GM23248 (cell line): ENCODE results near the gene JMJD4. TPM values are rescaled to one million over a fixed set of nuclear protein-coding genes. Genes with fewer than 3 reads are reported as not detected.
A peak's percentile ranks its signal among the peaks of the same experiment; 100 is the strongest.
"Not testable (repeated sequence)": the region's sequence is repeated elsewhere in the genome, so short reads cannot be mapped to it uniquely, and the experiment has no call there.

Source experiments
- DNase-seq: peaks from one replicate; pipeline ENCODE4 v3.0.0-alpha.2; 2015
- H2AFZ ChIP-seq: fragments of 200-600 bp; sonication (generic); 2 replicates; pipeline ENCODE4 v1.6.1; 2016; ENCODE audit warnings: antibody characterized with exemption
- H3F3A ChIP-seq: fragments of 200-600 bp; sonication (generic); 2 replicates; pipeline ENCODE4 v1.6.1; 2016; ENCODE audit warnings: mild to moderate bottlenecking, antibody characterized with exemption, mixed run types; ENCODE audit not compliant: insufficient read depth
- H3K27ac ChIP-seq: fragments of 200-600 bp; sonication (generic); 2 replicates; pipeline ENCODE4 v1.5.1; 2016; ENCODE audit warnings: mild to moderate bottlenecking
- H3K27me3 ChIP-seq: fragments of 200-600 bp; sonication (generic); replicated peaks from 2 replicates; pipeline ENCODE4 v1.6.1; 2016; ENCODE audit warnings: mild to moderate bottlenecking; ENCODE audit not compliant: insufficient read depth
- H3K36me3 ChIP-seq: fragments of 200-600 bp; sonication (generic); 2 replicates; pipeline ENCODE4 v1.6.1; 2016; ENCODE audit warnings: low read depth, mild to moderate bottlenecking
- H3K4me1 ChIP-seq: fragments of 200-600 bp; sonication (generic); 2 replicates; pipeline ENCODE4 v1.6.1; 2016; ENCODE audit warnings: mild to moderate bottlenecking; ENCODE audit not compliant: insufficient read depth
- H3K4me2 ChIP-seq: fragments of 200-600 bp; sonication (generic); one replicate; pipeline ENCODE4 v1.6.1; 2016; ENCODE audit warnings: mild to moderate bottlenecking; ENCODE audit not compliant: unreplicated experiment
- H3K4me3 ChIP-seq: fragments of 200-600 bp; sonication (generic); 2 replicates; pipeline ENCODE4 v1.5.1; 2016; ENCODE audit warnings: mild to moderate bottlenecking
- H3K79me2 ChIP-seq: fragments of 200-600 bp; sonication (generic); 2 replicates; pipeline ENCODE4 v1.6.1; 2016; ENCODE audit warnings: mild to moderate bottlenecking; ENCODE audit not compliant: insufficient read depth
- H3K9ac ChIP-seq: fragments of 200-600 bp; sonication (generic); 2 replicates; pipeline ENCODE4 v1.6.1; 2016; ENCODE audit warnings: mild to moderate bottlenecking
- H3K9me2 ChIP-seq: fragments of 200-600 bp; sonication (generic); 2 replicates; pipeline ENCODE4 v1.6.1; 2016; ENCODE audit warnings: mixed run types, mild to moderate bottlenecking, moderate library complexity; ENCODE audit not compliant: insufficient read depth
- H3K9me3 ChIP-seq: fragments of 200-600 bp; sonication (generic); one replicate; pipeline ENCODE4 v1.6.1; 2017; ENCODE audit warnings: low read depth
- H4K20me1 ChIP-seq: fragments of 200-600 bp; sonication (generic); 2 replicates; pipeline ENCODE4 v1.6.0; 2016; ENCODE audit not compliant: insufficient read depth
- EZH2 ChIP-seq: fragments of 200-600 bp; sonication (generic); IDR thresholded peaks from 2 replicates; pipeline ENCODE4 v1.6.1; 2018; ENCODE audit warnings: antibody characterized with exemption, mild to moderate bottlenecking; ENCODE audit not compliant: insufficient read depth, poor library complexity, severe bottlenecking
- EZH2phosphoT487 ChIP-seq: fragments of 200-600 bp; sonication (generic); IDR thresholded peaks from 2 replicates; pipeline ENCODE4 v1.6.1; 2018; ENCODE audit warnings: antibody characterized with exemption, moderate library complexity, mild to moderate bottlenecking, low read depth; ENCODE audit not compliant: insufficient read depth
- WGBS, 2 experiments: methylation state at CpG; one replicate each; pipeline ENCODE4 v1.1.6; 2015 to 2017; ENCODE audit warnings: low lambda C conversion rate in 2 of 2, low coverage in 1 of 2; ENCODE audit errors: missing lambda C conversion rate in 2 of 2; 5-methylcytosine and 5-hydroxymethylcytosine counted together
- in situ Hi-C: fragments of 300-500 bp; cut with MboI; formaldehyde crosslinking; loops from 2 replicates; pipeline ENCODE4 v1.15.0; 2020
- polyA plus RNA-seq: library from polyadenylated mRNA; unstranded; fragments of >200 nt; fragmentation: Nextera tagmentation; extraction: Ambion mirVana; gene quantifications from 2 replicates; pipeline ENCODE4 v1.2.1, GENCODE V29; 2016
- total RNA-seq: library from RNA; depleted of rRNA; stranded (reverse); fragments of >200 nt; shearing (Covaris generic); gene quantifications from 2 replicates; pipeline ENCODE4 v1.2.3, GENCODE V29; 2014

JMJD4 gene
- total and polyA plus RNA-seq, 2 experiments from 2014 or later = 16.1 to 26.9 TPM

DNA sequence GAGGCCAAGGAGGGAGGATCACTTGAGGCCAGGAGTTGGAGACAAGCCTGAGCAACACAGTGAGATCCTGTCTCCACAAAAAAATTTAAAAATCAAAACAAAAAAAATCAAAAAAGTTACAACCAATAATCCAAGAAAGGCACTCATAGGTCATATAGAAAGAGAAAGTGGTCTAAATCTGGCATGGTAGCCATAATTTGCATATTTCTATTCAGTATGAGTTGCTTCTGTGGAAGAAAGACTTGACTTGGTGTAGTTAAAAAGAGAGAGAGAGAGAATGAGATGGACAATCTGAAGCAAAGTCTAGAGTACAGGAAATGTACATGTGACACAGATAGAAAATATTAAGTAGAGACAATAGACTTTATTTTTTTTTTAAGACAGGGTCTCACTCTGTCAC, 22.5 kb downstream of the JMJD4 start:
- no peaks in the 10 kb centered on the region for H3K9me2 ChIP-seq
- no peak for DNase-seq
- no peaks in the 10 kb centered on the region for H3K79me2 ChIP-seq
- H3K27me3 ChIP-seq = no peaks in the 10 kb centered on the region
- no peak for TF ChIP-seq EZH2phosphoT487
- TF ChIP-seq EZH2 = no peak
- H3K4me1 ChIP-seq = no peaks in the 10 kb centered on the region
- no peak overlapping the region for H3K27ac ChIP-seq
- no peaks in the 10 kb centered on the region for H3K9me3 ChIP-seq
- H3F3A ChIP-seq = no peaks in the 10 kb centered on the region
- in situ Hi-C loops = no loop called here
- no peaks in the 10 kb centered on the region for H3K36me3 ChIP-seq
- H4K20me1 ChIP-seq = no peaks in the 10 kb centered on the region
- H3K4me2 ChIP-seq = no peak overlapping the region
- H3K4me3 ChIP-seq = no peak overlapping the region
- no peak overlapping the region for H2AFZ ChIP-seq
- no peak overlapping the region for H3K9ac ChIP-seq

DNA sequence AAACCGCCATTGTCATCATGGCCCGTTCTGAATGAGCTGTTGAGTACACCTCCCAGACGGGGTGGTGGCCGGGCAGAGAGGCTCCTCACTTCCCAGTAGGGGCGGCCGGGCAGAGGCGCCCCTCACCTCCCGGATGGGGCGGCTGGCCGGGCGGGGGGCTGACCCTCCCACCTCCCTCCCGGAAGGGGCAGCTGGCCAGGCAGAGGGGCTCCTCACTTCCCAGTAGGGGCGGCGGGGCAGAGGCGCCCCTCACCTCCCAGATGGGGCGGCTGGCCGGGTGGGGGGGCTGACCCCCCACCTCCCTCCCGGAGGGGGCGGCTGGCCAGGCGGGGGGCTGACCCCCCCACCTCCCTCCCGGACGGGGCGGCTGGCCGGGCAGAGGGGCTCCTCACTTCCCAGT, 24.6 kb downstream of the JMJD4 start:
- 78 to 81% methylated on average over 4 to 12 of the region's 24 CpGs for WGBS, 2 experiments
- H3K79me2 ChIP-seq, H3K9ac ChIP-seq, H3K36me3 ChIP-seq, H3K4me3 ChIP-seq, H3K27me3 ChIP-seq, H3K9me3 ChIP-seq, in situ Hi-C loops, DNase-seq, H3K9me2 ChIP-seq, H3K4me2 ChIP-seq, H3K27ac ChIP-seq, H2AFZ ChIP-seq, H4K20me1 ChIP-seq, H3F3A ChIP-seq, H3K4me1 ChIP-seq: not testable (repeated sequence)

DNA sequence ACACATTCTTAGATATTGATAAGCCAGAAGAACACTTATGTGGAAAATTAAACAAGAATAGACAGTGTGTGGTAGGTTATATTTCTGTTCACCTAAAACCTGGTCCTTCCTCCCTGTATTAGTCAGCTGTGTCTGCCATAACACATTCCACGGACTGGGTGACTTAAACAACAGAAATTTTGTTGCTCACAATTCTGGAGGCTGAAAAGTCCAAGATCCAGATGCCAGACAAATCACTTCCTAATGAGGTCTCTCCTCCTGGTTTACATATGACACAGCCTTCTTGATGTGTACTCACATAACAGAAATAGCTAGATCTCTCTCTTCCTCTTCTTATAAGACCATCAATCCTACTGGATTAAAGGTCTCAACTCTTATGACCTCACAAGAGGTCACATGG, 25.7 kb downstream of the JMJD4 start:
- no peaks in the 10 kb centered on the region for H3K79me2 ChIP-seq
- H3K9me2 ChIP-seq = no peaks in the 10 kb centered on the region
- WGBS, 2 experiments = 0 to 7% methylated on average over 1 of the region's 1 CpG
- no peaks in the 10 kb centered on the region for H3K27me3 ChIP-seq
- no peaks in the 10 kb centered on the region for H4K20me1 ChIP-seq
- H3K27ac ChIP-seq = no peak overlapping the region
- no peaks in the 10 kb centered on the region for H3F3A ChIP-seq
- no peak overlapping the region for H3K4me3 ChIP-seq
- H3K9ac ChIP-seq = no peak overlapping the region
- no peaks in the 10 kb centered on the region for H3K4me1 ChIP-seq
- H3K9me3 ChIP-seq = no peaks in the 10 kb centered on the region
- peak; percentile 31 for DNase-seq
- no peak overlapping the region for H2AFZ ChIP-seq
- in situ Hi-C loops = no loop called here
- H3K4me2 ChIP-seq = no peak overlapping the region
- no peaks in the 10 kb centered on the region for H3K36me3 ChIP-seq
- TF ChIP-seq EZH2phosphoT487 = no peak
- TF ChIP-seq EZH2 = no peak

DNA sequence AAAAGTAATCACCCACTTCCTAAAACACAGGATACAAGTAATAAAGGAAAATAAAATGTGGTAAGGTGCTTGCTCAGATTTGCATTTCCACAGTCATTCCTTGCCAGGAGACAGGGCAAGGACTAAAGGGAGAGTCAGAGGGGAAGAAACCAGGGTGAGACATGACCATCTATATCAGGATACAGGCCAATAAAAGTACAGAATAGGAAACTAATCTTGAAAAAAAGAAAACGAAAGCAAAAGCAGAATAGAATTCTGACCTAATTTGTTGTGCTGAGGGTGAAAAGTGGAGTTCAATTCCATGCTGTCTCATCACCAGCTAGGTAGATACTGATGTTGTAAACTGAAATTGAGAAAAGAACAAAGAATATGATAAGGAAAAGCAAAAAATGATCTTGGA, 27.3 kb downstream of the JMJD4 start:
- Histone ChIP-seq H3K4me3 (peak overlapping the region; percentile 18; the same call in 1 of the 2 replicates), H4K20me1 (no peaks in the 10 kb centered on the region), H3K4me2 (no peak overlapping the region), H3K9ac (no peak overlapping the region), H3K9me3 (no peaks in the 10 kb centered on the region), H3K9me2 (no peaks in the 10 kb centered on the region), H3K79me2 (no peaks in the 10 kb centered on the region), H3K36me3 (no peaks in the 10 kb centered on the region), H2AFZ (peak overlapping the region; percentile 24; the same call in 1 of the 2 replicates), H3K27me3 (no peaks in the 10 kb centered on the region), H3K4me1 (no peaks in the 10 kb centered on the region), H3K27ac (no peak overlapping the region), H3F3A (no peaks in the 10 kb centered on the region)
- DNase-seq = no peak
- in situ Hi-C loops = no loop called here
- TF ChIP-seq EZH2phosphoT487 (no peak), EZH2 (no peak)
- 9 to 15% methylated on average over 1 of the region's 1 CpG for WGBS, 2 experiments

DNA sequence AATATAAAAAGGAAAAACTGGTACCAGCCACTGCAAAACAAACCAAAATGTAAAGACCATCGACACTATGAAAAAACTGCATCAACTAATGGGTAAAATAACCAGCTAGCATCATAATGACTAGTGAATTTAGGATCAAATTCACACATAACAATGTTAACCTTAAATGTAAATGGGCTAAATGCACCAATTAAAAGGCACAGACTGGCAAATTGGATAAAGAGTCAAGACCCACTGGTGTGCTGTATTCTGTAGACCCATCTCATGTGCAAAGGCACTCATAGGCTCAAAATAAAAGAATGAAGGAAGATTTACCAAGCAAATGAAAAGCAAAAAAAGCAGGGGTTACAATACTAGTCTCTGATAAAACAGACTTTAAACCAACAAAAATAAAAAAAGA, 33.5 kb downstream of the JMJD4 start:
- H4K20me1 ChIP-seq, H3K4me3 ChIP-seq, H3K27ac ChIP-seq, H2AFZ ChIP-seq, H3K9me3 ChIP-seq, H3K4me2 ChIP-seq, H3K9ac ChIP-seq, H3K36me3 ChIP-seq, in situ Hi-C loops, H3K27me3 ChIP-seq, H3K4me1 ChIP-seq, H3K79me2 ChIP-seq, H3K9me2 ChIP-seq, DNase-seq, H3F3A ChIP-seq: not testable (repeated sequence)
- 10 to 20% methylated on average over 1 of the region's 1 CpG for WGBS, 2 experiments
